Stimulated activated CD4-positive, alpha-beta T cell treated with anti-CD3 and anti-CD28 coated beads, Interleukin-1b, Interleukin-23, amount 100 ng/mL, for 4 hours (primary cell): ENCODE measurements around the gene ANHX.

Source experiments
- DNase-seq, 2 donors: peaks; one replicate each; pipeline ENCODE4 v3.0.0-alpha.2; 2020; ENCODE audit warnings: low read depth in 2 of 2

The ANHX gene

DNA sequence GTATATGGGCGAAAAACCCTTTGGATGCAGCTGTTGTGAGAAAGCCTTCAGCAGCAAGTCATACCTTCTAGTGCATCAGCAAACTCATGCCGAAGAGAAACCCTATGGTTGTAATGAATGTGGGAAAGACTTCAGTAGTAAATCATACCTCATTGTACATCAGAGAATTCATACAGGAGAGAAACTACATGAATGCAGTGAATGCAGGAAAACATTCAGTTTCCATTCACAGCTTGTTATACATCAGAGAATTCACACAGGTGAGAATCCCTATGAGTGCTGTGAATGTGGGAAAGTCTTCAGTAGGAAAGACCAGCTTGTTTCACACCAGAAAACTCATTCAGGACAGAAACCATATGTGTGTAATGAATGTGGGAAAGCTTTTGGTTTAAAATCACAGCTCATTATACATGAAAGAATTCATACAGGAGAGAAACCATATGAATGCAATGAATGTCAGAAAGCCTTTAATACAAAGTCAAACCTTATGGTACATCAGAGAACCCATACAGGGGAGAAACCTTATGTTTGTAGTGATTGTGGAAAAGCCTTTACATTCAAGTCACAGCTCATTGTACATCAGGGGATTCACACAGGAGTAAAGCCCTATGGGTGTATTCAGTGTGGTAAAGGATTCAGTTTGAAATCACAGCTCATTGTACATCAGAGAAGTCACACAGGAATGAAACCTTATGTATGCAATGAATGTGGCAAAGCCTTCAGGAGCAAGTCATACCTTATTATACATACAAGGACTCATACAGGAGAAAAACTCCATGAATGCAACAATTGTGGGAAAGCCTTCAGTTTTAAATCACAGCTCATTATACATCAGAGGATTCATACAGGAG is 33.0 kb downstream of the ANHX start:
- no peak for DNase-seq

DNA sequence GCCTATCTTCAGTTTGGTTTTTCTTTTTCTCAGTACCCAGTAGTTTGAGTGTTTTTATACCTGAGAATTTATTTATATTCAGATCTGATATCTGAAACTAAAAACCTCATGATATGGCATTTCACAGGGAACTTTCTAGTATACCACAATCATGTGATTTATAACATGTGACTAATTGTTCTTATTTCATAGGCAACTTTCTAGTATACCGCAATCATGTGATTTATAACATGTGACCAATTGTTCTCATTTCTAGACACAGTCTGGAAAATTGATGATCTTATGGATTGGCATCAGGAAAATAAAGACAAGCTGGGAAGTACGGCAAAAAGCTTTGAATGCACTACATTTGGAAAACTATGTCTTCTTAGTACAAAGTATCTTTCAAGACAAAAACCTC is 33.8 kb downstream of the ANHX start:
- no peak for DNase-seq

DNA sequence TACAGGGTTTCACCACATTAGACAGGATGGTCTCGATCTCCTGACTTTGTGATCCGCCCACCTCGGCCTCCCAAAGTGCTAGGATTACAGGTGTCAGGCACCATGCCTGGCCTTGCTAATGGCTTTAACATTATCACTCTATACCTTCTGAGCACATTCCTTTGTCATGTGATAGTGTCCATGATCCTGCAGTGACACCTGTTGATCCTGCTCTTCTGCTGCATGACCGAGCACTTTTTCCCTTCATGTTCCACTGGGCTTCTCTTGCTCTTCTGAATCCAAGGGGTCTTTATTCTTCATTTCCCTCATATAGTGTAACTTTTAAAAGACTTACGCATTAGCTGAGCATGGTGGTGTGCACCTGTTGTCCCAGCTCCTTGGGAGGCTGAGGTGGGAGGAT is 42.8 kb downstream of the ANHX start:
- no peak for DNase-seq

DNA sequence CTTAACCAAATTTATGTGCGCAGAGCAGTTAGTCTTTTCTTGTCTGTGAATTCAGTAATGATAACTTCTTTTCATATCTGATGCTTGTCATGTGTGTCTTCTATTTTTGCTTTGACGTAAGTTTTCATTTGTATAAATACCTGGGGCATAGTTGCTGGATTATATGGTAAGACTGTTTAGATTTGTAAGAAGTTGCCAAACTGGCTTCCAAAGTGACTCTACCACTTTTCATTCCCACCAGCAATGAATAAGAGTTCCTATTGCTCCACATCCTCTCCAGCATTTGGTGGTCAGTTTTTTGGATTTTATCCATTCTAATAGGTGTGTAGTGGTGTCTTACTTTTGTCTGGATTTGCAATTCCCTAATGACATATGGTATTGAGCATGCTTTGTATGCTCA is 45.5 kb downstream of the ANHX start:
- DNase-seq = no peak

- DNase-seq = peak; percentile 83
Measured at GRCh38 chr12:133181238-133181959, 54.3 kb downstream of the ANHX start, which contains the start of gene ZNF268. Gene ZNF268 (plus strand): TSS chr12:133181495. CDS start chr12:133181998, 503 bp downstream.

GRCh38 chr12:133180669-133181068 is 55.0 kb downstream of the ANHX start:
- DNase-seq = no peak

DNA sequence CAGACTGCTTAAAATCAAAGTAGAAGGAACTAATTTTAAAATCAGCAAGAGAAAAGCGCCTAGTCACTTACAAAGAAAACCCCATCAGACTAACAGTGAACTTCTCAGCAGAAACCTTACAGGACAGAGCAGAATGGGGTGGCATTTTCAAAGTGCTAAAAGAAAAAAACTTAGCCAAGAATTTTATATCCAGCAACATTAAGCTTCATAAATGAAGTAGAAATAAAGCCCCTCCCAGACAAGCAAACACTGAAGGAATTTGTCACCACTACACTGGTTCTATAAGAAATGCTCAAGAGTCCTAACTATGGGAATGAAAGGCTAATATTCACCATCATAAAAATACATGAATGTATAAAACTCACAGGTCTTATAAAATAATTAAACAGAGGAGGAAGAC is 60.8 kb downstream of the ANHX start:
- DNase-seq = no peak

GRCh38 chr12:133172491-133172890 is 63.2 kb downstream of the ANHX start:
- no peak for DNase-seq
